Measurements from ENCODE around the gene DNAJA3. TPM values are rescaled to one million over a fixed set of nuclear protein-coding genes. Genes with fewer than 3 reads are reported as not detected.

Gene DNAJA3
- total and polyA plus RNA-seq, 9 of the 15 experiments (the other 6 are each of a cell fraction or from before 2014, with no cell fraction given), result 8.1 to 105 (median 79.0) TPM

GRCh38 chr16:4381072-4381934, 44.4 kb upstream of the DNAJA3 start:
- POLR2A ChIA-PET, result interaction anchor here (0.6 to 1.9 kb wide), 7 partner anchors 8 to 503 kb away, joined by 3 to 9 read pairs (median 3); partner anchors contain the start of gene TFAP4
- ATAC-seq, result no peak
- no peak for TF ChIP-seq STAG1 (CRISPR knock-in tag; IDR thresholded peaks at IDR 0.05; ENCODE audit: borderline replicate concordance)
- TF ChIP-seq XRCC5 (IDR thresholded peaks at IDR 0.05; ENCODE audit: low read depth, low read length), result no peak
- TF ChIP-seq MBD2 (IDR thresholded peaks at IDR 0.05; ENCODE audit: borderline replicate concordance, low read depth), result no peak
- no peak for TF ChIP-seq ID3 (CRISPR knock-in tag; IDR thresholded peaks at IDR 0.05)
- no peak for TF ChIP-seq ID3 (tag; IDR thresholded peaks at IDR 0.05)
- peak; percentile 62; the same call in 1 of the 2 replicates for TF ChIP-seq CEBPB (tag; IDR thresholded peaks at IDR 0.05)
- no peak for TF ChIP-seq ZNF518B (CRISPR knock-in tag; IDR thresholded peaks at IDR 0.05)
- TF ChIP-seq CEBPG (CRISPR knock-in tag; IDR thresholded peaks at IDR 0.05), result no peak
- 0 out of 4 replicates have a peak, but pooled peaks of 1 of the 2 experiments have one; percentile 26 for TF ChIP-seq CEBPG (tag; conservative IDR thresholded peaks at IDR 0.05 in 1 of 2, IDR thresholded peaks at IDR 0.05 in 1 of 2)
- TF ChIP-seq ZFP1 (CRISPR knock-in tag; IDR thresholded peaks at IDR 0.05), result no peak
- no peak for TF ChIP-seq CEBPZ (IDR thresholded peaks at IDR 0.05; ENCODE audit: borderline replicate concordance, low read depth, low read length)
- no peak for TF ChIP-seq ZKSCAN8 (CRISPR knock-in tag; IDR thresholded peaks at IDR 0.05)
- TF ChIP-seq ILF3 (IDR thresholded peaks at IDR 0.05; ENCODE audit: borderline replicate concordance), result no peak

More at GRCh38 chr16:4381072-4381934, 44.4 kb upstream of the DNAJA3 start:
- peak in 2 of 4 experiments; percentile 15 for DNase-seq (ENCODE audit: extremely low read depth in 1 of 4, low spot score in 3 of 4)
- CTCF ChIA-PET (ENCODE audit: low intra/inter-chr PET ratio), result no interaction called here
- no peaks in the 10 kb centered on the region for H3K9me1 ChIP-seq (ENCODE audit: control insufficient read depth, insufficient read depth, low read length)
- no peak overlapping the region for H2AFZ ChIP-seq (ENCODE audit: low read depth, low read length)
- no peaks in the 10 kb centered on the region for H3K27me3 ChIP-seq (ENCODE audit: control insufficient read depth in 2 of 2, insufficient read depth in 2 of 2, low read length in 2 of 2)
- no peaks in the 10 kb centered on the region for H3K79me2 ChIP-seq (ENCODE audit: control insufficient read depth, insufficient read depth, low read length)
- no TSS peak for BruUV-seq (replicated peaks)
- H3K4me1 ChIP-seq (replicated peaks in 1 of 2; ENCODE audit: control insufficient read depth in 2 of 2, insufficient read depth in 2 of 2, low read length in 2 of 2), result peaks cover 7 to 53% of the 10 kb centered on the region in 2 experiments; a peak in 4 of 5 replicates
- FAIRE-seq, result no peak
- H3K36me3 ChIP-seq (ENCODE audit: control insufficient read depth, insufficient read depth, low read length), result peaks cover 44% of the 10 kb centered on the region; the same call in 1 of the 3 replicates
- peak overlapping the region in 1 of 2 experiments; percentile 45; a peak in 1 of 4 replicates for H3K9ac ChIP-seq (ENCODE audit: insufficient read depth in 1 of 2, low read depth in 2 of 2, low read length in 2 of 2)
- no peaks in the 10 kb centered on the region for H3K9me3 ChIP-seq (replicated peaks; ENCODE audit: control insufficient read depth, insufficient read depth, low read depth, low read length)
- no peak overlapping the region for H3K27ac ChIP-seq (ENCODE audit: extremely low read depth, low read depth, low read length)
- no peaks in the 10 kb centered on the region for H4K20me1 ChIP-seq (replicated peaks; ENCODE audit: control insufficient read depth, insufficient read depth, low read length)
- no peak overlapping the region for H3K4me3 ChIP-seq
- WGBS (ENCODE audit: insufficient coverage, low coverage, missing lambda C conversion rate), result 95% methylated on average over 41 of the region's 59 CpGs
- H3K4me2 ChIP-seq (ENCODE audit: insufficient read depth, low read length), result no peak overlapping the region
- in situ Hi-C loops (cut with MboI) (no loop called here), intact Hi-C loops (cut with micrococcal nuclease) (no loop called here)
